HG02571 (cell line): ENCODE results near the gene THBS3.
"Not testable (repeated sequence)": the region's sequence is repeated elsewhere in the genome, so short reads cannot be mapped to it uniquely, and the experiment has no call there.

Source experiments
- ATAC-seq: cut with Tn5 transposase; IDR thresholded peaks from one replicate; pipeline ENCODE4 v1.9.1; 2021; ENCODE audit warnings: mild to moderate bottlenecking, moderate library complexity; ENCODE audit not compliant: unreplicated experiment

Gene THBS3

DNA sequence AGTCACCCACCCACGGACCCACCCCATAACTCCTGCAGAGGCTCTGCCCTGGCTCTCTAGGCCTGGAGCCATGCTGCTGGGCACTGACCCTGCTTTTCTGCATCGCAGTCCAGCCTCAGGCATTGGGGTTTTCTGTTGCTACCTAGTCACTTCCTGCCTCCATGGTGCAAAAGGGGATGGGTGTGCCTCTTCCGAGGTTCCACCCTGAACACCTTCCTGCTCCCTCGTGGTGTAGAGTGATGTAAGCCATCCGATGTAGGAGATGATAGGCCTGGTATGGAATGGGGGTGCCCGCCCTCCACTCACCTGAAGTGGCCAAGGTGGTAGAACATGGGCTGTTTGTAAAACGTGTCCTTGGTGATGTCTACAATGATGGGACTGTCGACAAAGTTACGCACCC is 27.7 kb upstream of the THBS3 start:
- ATAC-seq = not testable (repeated sequence)

DNA sequence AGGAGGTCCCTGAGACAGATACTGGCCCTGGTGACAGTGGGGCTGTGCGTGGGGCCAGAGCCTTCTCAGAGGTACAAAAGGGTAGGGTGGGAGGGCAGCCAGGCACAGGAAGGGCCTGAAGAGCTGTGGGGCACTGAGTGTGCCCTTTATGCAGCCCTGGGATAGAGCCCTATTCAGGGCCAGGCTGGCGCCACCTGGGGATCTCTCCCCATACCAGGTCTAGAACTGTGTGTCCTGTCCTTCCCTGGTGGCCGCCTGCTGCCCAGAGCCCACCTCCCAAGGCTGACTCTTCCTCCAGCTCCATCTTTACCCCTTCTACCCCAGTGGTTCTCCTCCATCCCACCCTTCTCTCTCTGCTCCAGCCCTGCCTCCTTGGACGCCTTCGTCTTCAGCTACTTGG is 25.8 kb upstream of the THBS3 start:
- ATAC-seq = not testable (repeated sequence)

DNA sequence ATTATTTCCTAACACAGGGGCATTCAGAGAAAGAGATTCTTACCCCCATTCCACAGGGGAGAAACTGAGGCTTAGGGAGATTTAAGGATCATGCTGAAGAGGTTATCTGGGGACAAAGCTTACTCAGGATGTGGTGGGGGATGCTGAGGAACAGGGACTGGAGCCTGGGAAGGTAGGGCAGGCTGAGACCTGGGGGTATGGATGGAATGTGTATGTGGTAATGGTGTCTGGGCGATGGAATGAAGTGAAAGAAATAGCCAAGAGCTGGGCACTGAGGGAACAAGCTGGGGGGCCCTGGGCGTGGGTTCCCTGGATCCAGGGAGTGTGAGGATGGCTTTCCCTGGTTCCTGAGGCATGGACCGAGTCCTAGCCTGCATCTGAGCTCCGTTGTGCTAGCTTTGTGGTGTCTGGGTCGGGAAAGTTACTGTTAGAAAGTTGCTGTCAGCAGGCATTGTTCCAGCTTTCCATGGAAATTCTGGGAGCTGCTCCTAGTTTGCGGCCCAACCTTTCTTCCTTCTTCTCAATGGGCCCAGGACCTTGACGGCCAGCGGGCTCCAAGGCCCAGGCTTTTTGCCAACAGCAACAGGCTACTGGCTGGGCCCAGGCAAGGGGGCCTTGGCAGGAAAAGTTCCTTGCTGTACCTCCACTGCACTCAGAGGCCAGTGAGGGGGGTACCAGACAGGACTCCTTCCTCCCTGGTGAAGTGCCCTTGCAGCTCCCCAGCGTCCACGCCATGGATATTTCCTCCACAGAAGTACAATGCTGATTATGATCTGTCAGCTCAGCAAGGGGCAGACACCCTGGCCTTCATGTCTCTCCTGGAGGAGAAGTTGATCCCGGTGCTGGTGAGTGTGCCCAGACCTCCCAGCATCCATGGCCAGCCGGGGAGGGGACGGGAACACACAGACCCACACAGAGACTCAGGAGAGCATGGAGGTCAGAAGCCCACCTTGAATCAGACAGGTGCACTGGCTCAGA is 24.6 kb upstream of the THBS3 start:
- not testable (repeated sequence) for ATAC-seq

- ATAC-seq = not testable (repeated sequence)
Measured at GRCh38 chr1:155231302-155231701, 23.6 kb upstream of the THBS3 start.

GRCh38 chr1:155228096-155228427 is 20.4 kb upstream of the THBS3 start:
- no peak for ATAC-seq

- peak; percentile 92 for ATAC-seq
Measured at GRCh38 chr1:155227261-155228095, 19.8 kb upstream of the THBS3 start.

GRCh38 chr1:155226910-155227260 is 19.2 kb upstream of the THBS3 start:
- no peak for ATAC-seq

DNA sequence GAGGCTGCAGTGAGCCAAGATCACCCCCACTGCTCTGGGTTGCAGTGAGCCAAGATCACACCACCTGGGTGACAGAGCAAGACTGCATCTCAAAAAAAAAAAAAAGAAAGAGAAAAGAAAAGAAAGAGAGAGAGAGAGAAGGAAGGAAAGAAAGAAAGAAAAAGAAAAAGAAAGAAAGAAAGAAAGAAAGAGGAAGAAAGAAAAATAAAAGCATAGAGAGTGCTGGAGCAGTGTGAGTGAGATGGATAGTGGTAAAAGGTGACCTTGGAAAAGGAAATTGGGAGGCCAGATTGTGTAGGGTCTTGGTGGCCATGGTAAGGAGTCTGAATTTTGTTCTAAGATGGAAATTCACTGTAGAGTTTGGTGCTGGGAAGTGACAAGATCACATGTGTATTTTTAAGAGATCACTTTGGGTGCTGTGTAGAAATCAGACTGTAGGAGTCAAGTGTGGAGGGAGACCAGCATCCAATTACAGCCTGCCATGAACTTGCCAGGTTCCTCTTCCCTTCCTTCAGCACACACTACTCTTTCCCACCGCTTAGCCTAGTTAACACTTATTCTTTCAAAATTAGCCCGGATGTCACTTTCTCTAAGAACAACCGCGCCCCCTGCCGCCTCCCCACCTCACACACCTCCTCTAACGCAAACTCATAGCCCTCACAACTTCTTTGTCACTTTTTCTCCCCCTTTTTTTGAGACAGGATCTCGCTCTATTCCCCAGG is 18.7 kb upstream of the THBS3 start:
- no peak for ATAC-seq

DNA sequence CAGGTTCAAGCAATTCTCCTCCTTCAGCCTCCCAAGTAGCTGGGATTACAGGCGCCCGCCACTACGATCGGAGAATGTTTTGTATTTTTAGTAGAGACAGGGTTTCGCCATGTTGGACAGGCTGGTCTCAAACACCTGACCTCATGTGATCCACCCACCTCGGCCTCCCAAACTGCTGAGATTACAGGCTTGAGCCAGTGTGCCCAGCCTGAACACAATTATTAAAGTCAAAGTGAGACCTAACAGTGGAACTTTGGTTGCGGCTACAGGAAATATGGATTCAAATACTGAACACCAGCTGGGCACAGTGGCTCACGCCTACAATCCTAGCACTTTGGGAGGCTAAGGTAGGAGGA is 17.7 kb upstream of the THBS3 start:
- ATAC-seq = not testable (repeated sequence)

GRCh38 chr1:155223047-155223446 is 15.3 kb upstream of the THBS3 start:
- no peak for ATAC-seq

DNA sequence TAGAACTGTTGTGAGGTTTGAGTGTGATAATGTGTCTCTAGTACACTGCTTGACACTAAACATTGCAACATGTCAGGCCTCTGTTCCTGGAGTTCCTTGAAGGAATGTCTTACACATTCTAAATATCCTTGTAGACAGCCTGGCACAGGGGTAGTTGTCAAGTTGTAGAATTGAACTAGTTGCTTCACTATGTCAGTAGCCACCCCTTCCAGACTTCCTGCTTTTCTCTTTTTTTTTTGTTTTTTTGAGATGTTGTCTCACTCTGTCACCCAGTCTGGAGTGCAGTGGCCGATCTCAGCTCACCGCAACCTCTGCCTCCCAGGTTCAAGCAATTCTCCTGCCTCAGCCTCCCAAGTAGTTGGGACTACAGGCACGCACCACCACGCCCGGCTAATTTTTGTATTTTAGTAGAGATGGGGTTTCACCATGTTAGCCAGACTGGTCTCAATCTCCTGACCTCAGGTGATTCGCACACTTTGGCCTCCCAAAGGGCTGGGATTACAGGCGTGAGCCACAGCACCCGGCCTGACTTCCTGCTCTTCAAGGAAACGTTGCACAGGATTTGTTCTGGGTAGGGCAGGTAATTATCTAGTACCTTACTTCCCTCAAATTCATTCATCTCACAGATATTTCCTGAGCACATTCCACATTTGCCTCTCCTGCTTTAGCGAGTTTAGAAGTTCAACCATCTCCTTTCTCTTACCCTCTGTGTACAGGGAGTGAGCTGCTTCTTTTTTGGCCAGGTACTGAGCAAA is 12.7 kb upstream of the THBS3 start:
- not testable (repeated sequence) for ATAC-seq

DNA sequence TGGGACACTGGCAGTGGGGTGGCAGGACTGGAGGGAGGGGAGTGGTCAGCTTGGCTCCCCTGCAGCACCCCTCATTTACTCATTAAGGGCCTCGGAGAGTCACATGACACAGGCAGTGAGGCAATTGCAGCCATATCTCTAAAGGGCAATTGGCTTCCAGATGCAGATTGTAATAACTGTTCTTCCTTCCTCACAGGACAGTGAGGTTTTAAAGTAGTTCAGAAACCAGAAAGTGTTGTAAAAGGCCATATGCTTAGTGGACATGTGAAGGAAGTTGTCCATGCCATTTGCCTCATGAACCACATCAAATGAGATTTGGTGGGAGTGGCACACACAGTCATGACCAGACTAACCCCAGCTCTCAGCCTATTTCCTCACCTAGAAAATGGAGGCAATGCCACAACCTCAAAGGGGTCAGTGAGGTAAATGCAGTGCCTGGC is 11.9 kb upstream of the THBS3 start:
- ATAC-seq = no peak

DNA sequence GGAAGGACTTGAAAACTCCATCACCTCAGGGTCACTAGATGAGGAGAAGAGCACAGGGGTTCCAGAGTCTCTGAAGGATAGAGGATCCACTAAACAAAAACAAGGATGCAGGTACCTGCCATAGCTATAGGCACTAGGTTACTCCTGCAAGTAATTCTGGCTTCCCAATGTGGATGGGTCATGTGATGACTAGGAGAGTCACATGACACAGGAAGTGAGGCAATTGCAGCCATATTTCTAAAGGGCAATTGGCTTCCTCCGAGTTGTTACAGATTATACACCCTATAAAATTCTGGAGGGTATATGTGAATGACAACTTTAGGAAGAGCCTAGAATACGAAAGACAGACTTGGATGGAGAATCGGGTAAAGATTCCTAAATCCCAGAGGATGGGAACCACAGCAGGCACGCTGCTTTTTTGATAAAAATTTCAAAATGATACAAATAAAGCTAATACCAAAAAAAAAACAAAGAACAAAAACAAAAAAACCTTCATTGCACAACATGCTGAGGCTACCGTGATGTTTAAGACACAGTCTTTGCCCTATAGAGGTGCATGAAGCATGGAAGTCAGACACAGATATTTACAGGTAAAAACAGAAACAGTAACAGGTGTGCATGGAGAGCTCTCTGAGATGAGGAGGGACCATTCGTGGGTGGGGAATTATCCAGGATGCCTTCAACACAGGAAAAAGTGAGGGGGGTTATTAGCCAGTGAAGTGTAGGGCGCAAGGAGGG is 11.3 kb upstream of the THBS3 start:
- no peak for ATAC-seq

GRCh38 chr1:155214702-155215101 is 7.0 kb upstream of the THBS3 start:
- not testable (repeated sequence) for ATAC-seq

DNA sequence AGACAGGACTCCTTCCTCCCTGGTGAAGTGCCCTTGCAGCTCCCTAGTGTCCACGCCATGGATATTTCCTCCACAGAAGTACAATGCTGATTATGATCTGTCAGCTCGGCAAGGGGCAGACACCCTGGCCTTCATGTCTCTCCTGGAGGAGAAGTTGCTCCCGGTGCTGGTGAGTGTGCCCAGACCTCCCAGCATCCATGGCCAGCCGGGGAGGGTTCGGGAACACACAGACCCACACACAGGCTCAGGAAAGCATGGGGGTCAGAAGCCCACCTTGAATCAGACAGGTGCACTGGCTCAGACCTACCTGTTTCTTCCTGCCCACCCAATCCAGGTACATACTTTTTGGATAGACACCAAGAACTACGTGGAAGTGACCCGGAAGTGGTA is 4.3 kb upstream of the THBS3 start:
- ATAC-seq = not testable (repeated sequence)

DNA sequence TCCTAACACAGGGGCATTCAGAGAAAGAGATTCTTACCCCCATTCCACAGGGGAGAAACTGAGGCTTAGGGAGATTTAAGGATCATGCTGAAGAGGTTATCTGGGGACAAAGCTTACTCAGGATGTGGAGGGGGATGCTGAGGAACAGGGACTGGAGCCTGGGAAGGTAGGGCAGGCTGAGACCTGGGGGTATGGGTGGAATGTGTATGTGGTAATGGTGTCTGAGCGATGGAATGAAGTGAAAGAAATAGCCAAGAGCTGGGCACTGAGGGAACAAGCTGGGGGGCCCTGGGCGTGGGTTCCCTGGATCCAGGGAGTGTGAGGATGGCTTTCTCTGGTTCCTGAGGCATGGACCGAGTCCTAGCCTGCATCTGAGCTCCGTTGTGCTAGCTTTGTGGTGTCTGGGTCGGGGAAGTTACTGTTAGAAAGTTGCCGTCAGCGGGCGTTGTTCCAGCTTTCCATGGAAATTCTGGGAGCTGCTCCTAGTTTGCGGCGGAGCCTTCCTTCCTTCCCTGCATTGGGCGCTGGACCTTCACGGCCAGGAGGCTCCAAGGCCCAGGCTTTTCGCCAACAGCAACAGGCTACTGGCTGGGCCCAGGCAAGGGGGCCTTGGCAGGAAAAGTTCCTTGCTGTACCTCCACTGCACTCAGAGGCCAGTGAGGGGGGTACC is 3.8 kb upstream of the THBS3 start:
- ATAC-seq = not testable (repeated sequence)

DNA sequence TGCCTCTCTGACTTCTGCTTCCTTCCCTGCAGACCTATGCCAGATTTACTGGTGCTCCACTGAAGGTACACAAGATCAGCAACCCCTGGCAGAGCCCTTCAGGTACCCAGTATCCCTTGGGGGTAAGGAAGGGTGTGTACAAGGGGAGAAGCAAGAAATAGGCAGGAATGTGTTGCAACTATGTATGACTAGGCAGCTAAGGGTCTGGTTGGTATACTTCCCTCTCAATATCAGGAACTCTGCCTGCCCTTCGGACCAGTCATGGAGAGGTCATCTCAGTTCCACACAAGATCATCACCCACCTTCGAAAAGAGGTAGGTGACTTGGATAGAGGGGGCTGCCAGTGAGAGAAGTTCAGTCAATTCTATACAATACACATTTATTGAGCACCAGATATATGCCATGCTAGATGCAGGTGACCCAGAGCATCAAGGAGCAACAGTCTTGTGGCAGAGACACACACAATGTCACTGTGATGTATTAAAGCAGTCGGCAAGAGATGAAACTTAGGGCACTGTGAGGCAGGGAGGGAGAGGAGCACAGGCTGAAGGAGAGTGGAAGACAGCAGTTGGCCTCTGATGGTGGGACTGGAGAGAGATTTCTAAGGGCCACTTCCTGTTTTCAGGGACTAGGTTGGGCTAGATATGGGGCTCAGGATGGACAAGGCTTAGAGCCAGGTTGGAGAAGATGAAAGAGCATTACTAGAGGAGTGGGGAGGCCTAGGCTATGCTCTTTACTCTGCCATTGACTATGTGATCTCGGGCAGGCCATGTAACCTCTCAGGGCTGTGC is 2.8 kb upstream of the THBS3 start:
- no peak for ATAC-seq

DNA sequence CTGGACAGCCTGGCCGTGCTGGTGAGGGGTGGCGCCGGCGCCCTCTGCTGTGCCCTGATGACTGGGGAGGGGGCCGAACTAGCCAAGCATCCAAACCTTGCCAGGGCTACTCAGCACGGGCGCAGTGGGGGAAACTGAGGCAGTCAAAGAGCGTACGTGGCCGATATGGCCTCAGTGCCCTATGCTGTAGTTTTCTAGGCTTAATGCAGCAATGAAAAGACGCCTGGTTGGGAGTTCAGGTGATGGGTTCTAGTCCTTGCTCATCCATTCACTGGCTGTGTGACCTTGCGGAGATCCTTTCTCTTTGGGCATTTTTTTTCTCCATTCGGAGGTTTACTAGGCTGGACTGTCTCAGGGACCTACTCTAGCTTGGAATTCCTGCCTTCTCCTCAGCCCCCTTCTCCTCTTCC is 1.6 kb upstream of the THBS3 start:
- ATAC-seq = no peak
